Endothelial cell of umbilical vein (primary cell): Measurements from ENCODE around the gene AGBL4. TPM values are rescaled to one million over a fixed set of nuclear protein-coding genes. Genes with fewer than 3 reads are reported as not detected.

Experiments
- BruUV-seq: library from RNA; stranded (reverse); fragments of 400-500 nt; replicated peaks from 2 replicates; lab custom pipeline; 2021; lab: Mats Ljungman, UMichigan
- CTCF ChIA-PET: fragments of 300-600, 350-600 bp; sonication (Branson Sonifier 250); formaldehyde crosslinking; loops from one replicate; lab custom pipeline; 2021; ENCODE audit warnings: antibody characterized with exemption, inconsistent platforms; lab: Charles Lee
- POLR2A ChIA-PET: fragments of 300-600, 350-600 bp; sonication (Branson Sonifier 250); formaldehyde crosslinking; loops from one replicate; lab custom pipeline; 2021; ENCODE audit warnings: antibody characterized with exemption, inconsistent platforms; lab: Charles Lee
- DNase-seq: peaks from one replicate; pipeline ENCODE4 v3.0.0-alpha.2; 2011; ENCODE audit warnings: low read depth, low spot score
- FAIRE-seq: peaks from 2 replicates; lab custom pipeline; 2011; peaks lifted over from hg19 to GRCh38; lab: Jason Lieb, UNC
- H2AFZ ChIP-seq: 2 replicates; pipeline ENCODE4 v1.6.0; 2012; ENCODE audit warnings: low read depth, low read length, control low read depth, inconsistent platforms
- H3K27ac ChIP-seq: 2 replicates; pipeline ENCODE4 v1.5.1; 2011; ENCODE audit warnings: low read depth, mild to moderate bottlenecking, control low read depth, low read length, moderate library complexity; ENCODE audit not compliant: insufficient read depth
- H3K27me3 ChIP-seq, 2 experiments: 2 replicates each; pipeline versions ENCODE4 v1.6.0 to v1.6.1; 2011; ENCODE audit warnings: low read length in 2 of 2, mixed read lengths in 1 of 2; ENCODE audit not compliant: control insufficient read depth in 2 of 2, insufficient read depth in 2 of 2
- H3K36me3 ChIP-seq, 2 experiments: 2 replicates in 1 of 2; 3 replicates in 1 of 2; pipeline ENCODE4 v1.5.1; 2011; ENCODE audit warnings: low read length in 2 of 2, mild to moderate bottlenecking in 1 of 2, moderate library complexity in 1 of 2; ENCODE audit not compliant: control insufficient read depth in 2 of 2, insufficient read depth in 2 of 2; ENCODE audit errors: extremely low read depth in 1 of 2
- H3K4me1 ChIP-seq: 3 replicates; pipeline ENCODE4 v1.5.1; 2011; ENCODE audit warnings: mild to moderate bottlenecking, low read length; ENCODE audit not compliant: control insufficient read depth, insufficient read depth; ENCODE audit errors: extremely low read depth
- H3K4me2 ChIP-seq: 2 replicates; pipeline ENCODE4 v1.6.1; 2011; ENCODE audit warnings: low read length, control low read depth, mixed read lengths; ENCODE audit not compliant: insufficient read depth
- H3K4me3 ChIP-seq, 3 experiments: fragments of 200-600 bp in 1 of 3; sonication (generic), shearing (Covaris generic) in 1 of 3; replicated peaks in 1 of 3; 2 replicates each; pipeline ENCODE4 v1.5.1; 2011 to 2016; ENCODE audit warnings: control low read depth in 3 of 3, low read length in 3 of 3, mild to moderate bottlenecking in 2 of 3, inconsistent platforms in 1 of 3, low read depth in 1 of 3, moderate library complexity in 1 of 3; ENCODE audit not compliant: insufficient read depth in 1 of 3
- H3K79me2 ChIP-seq: 2 replicates; pipeline ENCODE4 v1.6.0; 2012; ENCODE audit warnings: low read length, inconsistent platforms; ENCODE audit not compliant: control insufficient read depth, insufficient read depth
- H3K9ac ChIP-seq: replicated peaks from 2 replicates; pipeline ENCODE3; 2011; ENCODE audit warnings: low read length, control low read depth; ENCODE audit not compliant: insufficient read depth; ENCODE audit errors: extremely low read depth
- H3K9me1 ChIP-seq: replicated peaks from 3 replicates; pipeline ENCODE4 v1.6.0; 2011; ENCODE audit warnings: mild to moderate bottlenecking, low read length; ENCODE audit not compliant: control insufficient read depth, insufficient read depth; ENCODE audit errors: extremely low read depth
- H3K9me3 ChIP-seq: replicated peaks from 2 replicates; pipeline ENCODE4 v1.5.1; 2012; ENCODE audit warnings: low read length, inconsistent platforms; ENCODE audit not compliant: control insufficient read depth, insufficient read depth
- H4K20me1 ChIP-seq: replicated peaks from 2 replicates; pipeline ENCODE3; 2011; ENCODE audit warnings: mild to moderate bottlenecking, low read length; ENCODE audit not compliant: control insufficient read depth, insufficient read depth; ENCODE audit errors: extremely low read depth
- FOS ChIP-seq: IDR thresholded peaks from 2 replicates; pipeline ENCODE4 v1.6.1; 2011; ENCODE audit warnings: mild to moderate bottlenecking, low read length, moderate library complexity, borderline replicate concordance; ENCODE audit not compliant: insufficient read depth
- JUN ChIP-seq: IDR thresholded peaks from 2 replicates; pipeline ENCODE4 v1.6.1; 2011; ENCODE audit warnings: borderline replicate concordance, low read depth; ENCODE audit not compliant: insufficient read length, insufficient read depth
- MYC ChIP-seq: IDR thresholded peaks from one replicate; pipeline ENCODE4 v1.6.1; 2011; ENCODE audit warnings: mild to moderate bottlenecking, low read depth, low read length
- POLR2AphosphoS5 ChIP-seq: IDR thresholded peaks from 2 replicates; pipeline ENCODE4 v1.6.1; 2012; ENCODE audit warnings: low read depth, mild to moderate bottlenecking, control low read depth, low read length, moderate library complexity; ENCODE audit not compliant: insufficient read depth
- dilution Hi-C: fragments of 300-500 bp; cut with MboI; formaldehyde crosslinking; loops from one replicate; pipeline ENCODE4 v1.15.0; 2019; ENCODE audit warnings: low sequenced_read_pairs; ENCODE audit not compliant: extremely low pct_ligation_motif_present
- intact Hi-C: fragments of 100-400 bp; cut with micrococcal nuclease; formaldehyde crosslinking; loops from one replicate; pipeline ENCODE4 v1.10.0; 2022
- polyA plus RNA-seq, 4 experiments: library from polyadenylated mRNA; depleted of rRNA in 3 of 4; stranded (reverse) in 3 of 4; unstranded in 1 of 4; fragments of >200 nt; gene quantifications; 2 replicates each; pipeline versions ENCODE4 v1.2.1 to v1.2.3, GENCODE V29; 2011 to 2012; ENCODE audit warnings: missing spikeins in 1 of 4
- total RNA-seq: library from RNA; stranded (reverse); gene quantifications from 2 replicates; pipeline ENCODE4 v1.2.3, GENCODE V29; 2021
- TF ChIP-seq, protein P1 (sequence below), 2 donors: IDR thresholded peaks; 1 replicate in 1 of 2; 2 replicates in 1 of 2; pipeline ENCODE4 v1.5.1; 2011; ENCODE audit warnings: low read length in 2 of 2, mild to moderate bottlenecking in 2 of 2, moderate library complexity in 2 of 2, control low read depth in 1 of 2, inconsistent platforms in 1 of 2, low read depth in 1 of 2; ENCODE audit not compliant: insufficient read depth in 1 of 2; ENCODE audit errors: extremely low read depth in 1 of 2
- TF ChIP-seq, protein P2 (sequence below): IDR thresholded peaks from 2 replicates; pipeline ENCODE4 v1.6.1; 2011; ENCODE audit not compliant: insufficient read depth, insufficient read length

AGBL4 gene
- total and polyA plus RNA-seq, 2 donors (not counting 3 experiments of a cell fraction or from before 2014, with no cell fraction given), result not detected

DNA sequence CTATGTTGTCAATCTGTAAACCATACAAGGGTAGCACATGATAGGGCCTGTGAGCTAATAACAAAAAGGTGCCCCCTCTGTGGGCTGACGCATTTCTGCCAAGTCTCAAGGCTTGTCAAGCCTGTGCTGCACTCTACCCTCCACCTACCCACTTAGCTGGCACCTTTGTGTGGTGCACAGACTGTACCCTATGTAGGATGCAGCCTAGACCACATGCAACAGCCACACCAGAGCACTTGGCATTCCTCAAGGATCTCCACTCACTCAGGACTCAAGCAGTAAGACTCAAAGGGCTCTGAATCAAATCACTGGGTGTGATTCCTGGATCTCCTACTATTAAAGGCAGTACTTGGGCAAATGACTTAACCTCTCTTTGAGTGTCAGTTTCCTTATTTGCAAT lies 1380.6 kb downstream of the AGBL4 start:
- intact Hi-C loops, result no loop called here
- dilution Hi-C loops, result no loop called here
- DNase-seq (no peak), FAIRE-seq (no peak)
- ChIA-PET POLR2A (no interaction called here), CTCF (no interaction called here)
- Histone ChIP-seq H3K4me2 (no peak overlapping the region), H3K27me3 (no peaks in the 10 kb centered on the region), H3K4me3 (no peak overlapping the region), H3K36me3 (no peaks in the 10 kb centered on the region), H4K20me1 (no peaks in the 10 kb centered on the region), H3K9me3 (no peaks in the 10 kb centered on the region), H3K27ac (no peak overlapping the region), H3K4me1 (no peaks in the 10 kb centered on the region), H3K9ac (no peak overlapping the region), H2AFZ (no peak overlapping the region), H3K79me2 (no peaks in the 10 kb centered on the region), H3K9me1 (no peaks in the 10 kb centered on the region)
- BruUV-seq, result no TSS peak
- TF ChIP-seq MYC, result no peak
- no peak for TF ChIP-seq JUN
- no peak for TF ChIP-seq POLR2AphosphoS5
- TF ChIP-seq, protein P1, sequence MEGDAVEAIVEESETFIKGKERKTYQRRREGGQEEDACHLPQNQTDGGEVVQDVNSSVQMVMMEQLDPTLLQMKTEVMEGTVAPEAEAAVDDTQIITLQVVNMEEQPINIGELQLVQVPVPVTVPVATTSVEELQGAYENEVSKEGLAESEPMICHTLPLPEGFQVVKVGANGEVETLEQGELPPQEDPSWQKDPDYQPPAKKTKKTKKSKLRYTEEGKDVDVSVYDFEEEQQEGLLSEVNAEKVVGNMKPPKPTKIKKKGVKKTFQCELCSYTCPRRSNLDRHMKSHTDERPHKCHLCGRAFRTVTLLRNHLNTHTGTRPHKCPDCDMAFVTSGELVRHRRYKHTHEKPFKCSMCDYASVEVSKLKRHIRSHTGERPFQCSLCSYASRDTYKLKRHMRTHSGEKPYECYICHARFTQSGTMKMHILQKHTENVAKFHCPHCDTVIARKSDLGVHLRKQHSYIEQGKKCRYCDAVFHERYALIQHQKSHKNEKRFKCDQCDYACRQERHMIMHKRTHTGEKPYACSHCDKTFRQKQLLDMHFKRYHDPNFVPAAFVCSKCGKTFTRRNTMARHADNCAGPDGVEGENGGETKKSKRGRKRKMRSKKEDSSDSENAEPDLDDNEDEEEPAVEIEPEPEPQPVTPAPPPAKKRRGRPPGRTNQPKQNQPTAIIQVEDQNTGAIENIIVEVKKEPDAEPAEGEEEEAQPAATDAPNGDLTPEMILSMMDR (IDR thresholded peaks at IDR 0.05; ENCODE audit: extremely low read depth in 1 of 2, insufficient read depth in 1 of 2, low read depth in 1 of 2, low read length in 2 of 2), result no peak

DNA sequence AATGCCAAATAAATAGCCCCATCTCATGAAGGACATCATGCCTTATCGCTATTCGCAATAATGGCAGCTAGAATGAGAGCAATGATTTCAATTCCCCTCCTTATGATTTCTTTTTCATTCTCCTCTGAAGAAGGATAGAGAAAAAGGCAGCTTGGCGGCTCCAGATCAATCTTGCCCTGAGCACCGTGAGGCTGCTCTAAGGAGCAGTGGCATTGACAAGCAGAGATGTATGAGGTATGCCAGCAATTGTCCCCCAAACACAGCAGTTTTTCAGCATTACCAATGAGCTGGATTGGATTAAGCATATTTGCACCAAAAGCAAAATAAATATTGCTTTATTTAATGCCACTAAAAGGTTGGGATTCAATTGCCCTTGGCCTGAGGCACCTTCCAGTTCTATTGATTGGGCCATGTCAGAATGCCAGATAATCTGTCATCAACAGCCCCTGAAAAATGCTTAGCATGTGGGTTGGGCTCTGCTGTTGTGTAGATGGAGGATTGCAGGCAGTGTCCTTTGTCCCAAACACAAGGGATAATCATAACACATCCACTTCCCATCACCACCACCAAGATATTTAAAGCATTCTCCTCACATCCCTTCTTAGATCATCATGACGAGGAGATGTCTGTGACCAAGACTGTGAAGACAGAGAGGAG lies 1382.8 kb downstream of the AGBL4 start:
- CTCF ChIA-PET, result no interaction called here
- BruUV-seq, result no TSS peak

More for the DNA sequence above, 1382.8 kb downstream of the AGBL4 start:
- H2AFZ ChIP-seq, result no peak overlapping the region
- intact Hi-C loops (no loop called here), dilution Hi-C loops (no loop called here)
- no peaks in the 10 kb centered on the region for H3K27me3 ChIP-seq
- no peak overlapping the region for H3K9ac ChIP-seq
- H3K9me3 ChIP-seq, result no peaks in the 10 kb centered on the region
- no peak overlapping the region for H3K4me2 ChIP-seq
- no peak for DNase-seq
- no peak overlapping the region for H3K27ac ChIP-seq
- POLR2A ChIA-PET, result no interaction called here
- no peaks in the 10 kb centered on the region for H3K36me3 ChIP-seq
- no peaks in the 10 kb centered on the region for H3K79me2 ChIP-seq
- no peak for FAIRE-seq
- no peaks in the 10 kb centered on the region for H4K20me1 ChIP-seq
- H3K4me1 ChIP-seq, result no peaks in the 10 kb centered on the region
- no peak overlapping the region for H3K4me3 ChIP-seq
- no peaks in the 10 kb centered on the region for H3K9me1 ChIP-seq
- TF ChIP-seq MYC (no peak), JUN (no peak), FOS (no peak), POLR2AphosphoS5 (no peak)
- TF ChIP-seq, protein P1 (IDR thresholded peaks at IDR 0.05; ENCODE audit: extremely low read depth in 1 of 2, insufficient read depth in 1 of 2, low read depth in 1 of 2, low read length in 2 of 2), result no peak
- TF ChIP-seq, protein P2, sequence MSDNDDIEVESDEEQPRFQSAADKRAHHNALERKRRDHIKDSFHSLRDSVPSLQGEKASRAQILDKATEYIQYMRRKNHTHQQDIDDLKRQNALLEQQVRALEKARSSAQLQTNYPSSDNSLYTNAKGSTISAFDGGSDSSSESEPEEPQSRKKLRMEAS, result no peak
